H54 (cell line): Measurements from ENCODE around the gene C3AR1.
A peak's percentile ranks its signal among the peaks of the same experiment; 100 is the strongest.
"Not testable (repeated sequence)": the region's sequence is repeated elsewhere in the genome, so short reads cannot be mapped to it uniquely, and the experiment has no call there.

Source experiments
- DNase-seq: peaks from one replicate; pipeline ENCODE4 v3.0.0; 2011; ENCODE audit warnings: low spot score, mixed read lengths; ENCODE audit not compliant: insufficient read length
- FAIRE-seq: peaks from 3 replicates; lab custom pipeline; 2011; peaks lifted over from hg19 to GRCh38; lab: Jason Lieb, UNC
- POLR2A ChIP-seq: IDR thresholded peaks from 2 replicates; pipeline ENCODE4 v1.6.1; 2011; ENCODE audit warnings: low read depth, mild to moderate bottlenecking, low read length

Gene C3AR1

DNA sequence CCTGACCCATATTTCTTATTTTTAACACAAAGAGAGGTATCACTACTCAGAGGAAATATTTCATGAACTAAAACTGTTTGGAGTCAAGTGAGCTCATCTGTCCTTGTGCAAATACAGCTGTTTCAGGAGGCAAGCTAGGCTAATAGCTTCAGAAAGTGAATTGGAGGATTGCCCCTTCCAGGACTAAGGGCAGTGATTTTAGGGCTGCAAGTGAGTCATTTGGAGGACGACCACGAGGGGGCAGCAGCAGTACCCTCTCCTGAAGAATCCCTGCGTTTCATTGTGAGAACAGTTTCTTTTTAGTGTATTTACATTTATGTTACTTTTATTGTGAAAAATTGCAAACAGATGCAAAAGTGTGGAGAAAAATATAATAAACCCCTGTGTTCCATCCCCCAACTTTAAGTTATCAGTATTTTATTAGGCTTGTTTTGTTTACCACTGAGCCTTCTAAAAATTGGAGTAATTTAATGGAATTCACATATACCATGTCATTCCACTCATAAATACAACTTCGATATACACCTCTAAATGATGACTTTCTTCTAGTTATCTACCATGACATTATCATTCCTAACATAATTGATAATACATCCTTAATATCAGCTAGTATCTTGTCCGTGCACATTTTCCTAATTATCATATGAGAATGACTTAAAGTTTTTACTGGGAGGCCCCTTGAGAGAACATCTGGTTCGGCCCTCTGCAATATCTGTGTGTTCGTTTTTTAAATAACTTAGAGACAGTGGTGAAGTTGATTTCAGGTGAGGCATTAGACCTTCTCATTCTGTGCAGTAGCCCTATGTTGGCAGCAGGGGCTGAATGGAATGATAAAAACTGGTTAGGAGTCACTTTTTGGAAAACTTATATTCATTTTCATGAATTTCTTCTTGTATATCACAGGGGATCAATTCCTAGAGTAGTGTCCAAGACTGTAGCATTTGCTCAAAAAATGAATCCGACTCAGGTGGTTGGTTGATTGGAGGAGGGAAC, 19.9 kb downstream of the C3AR1 start:
- FAIRE-seq: peak; percentile 55
- peak; percentile 68 for DNase-seq
- TF ChIP-seq POLR2A: no peak

DNA sequence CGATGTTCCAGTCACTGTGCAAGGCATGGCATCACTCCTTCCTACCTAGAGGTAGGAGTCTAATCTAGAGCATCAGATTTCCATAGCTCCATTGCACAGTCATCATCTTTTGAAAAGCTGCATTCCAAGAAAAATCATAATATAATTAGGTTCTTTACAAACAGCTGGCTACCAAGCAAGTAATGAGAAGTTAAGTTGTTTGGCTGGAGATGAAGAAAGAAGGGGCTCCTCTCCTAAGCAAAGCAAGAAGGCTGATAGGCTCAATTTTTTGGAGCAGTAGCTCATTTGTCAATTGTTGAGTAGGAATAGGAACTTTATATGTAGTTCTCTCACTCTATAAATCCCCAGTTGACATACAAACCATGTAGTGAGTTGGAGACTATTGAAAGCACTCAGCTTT, 25.4 kb downstream of the C3AR1 start:
- no peak for DNase-seq
- no peak for FAIRE-seq
- no peak for TF ChIP-seq POLR2A

DNA sequence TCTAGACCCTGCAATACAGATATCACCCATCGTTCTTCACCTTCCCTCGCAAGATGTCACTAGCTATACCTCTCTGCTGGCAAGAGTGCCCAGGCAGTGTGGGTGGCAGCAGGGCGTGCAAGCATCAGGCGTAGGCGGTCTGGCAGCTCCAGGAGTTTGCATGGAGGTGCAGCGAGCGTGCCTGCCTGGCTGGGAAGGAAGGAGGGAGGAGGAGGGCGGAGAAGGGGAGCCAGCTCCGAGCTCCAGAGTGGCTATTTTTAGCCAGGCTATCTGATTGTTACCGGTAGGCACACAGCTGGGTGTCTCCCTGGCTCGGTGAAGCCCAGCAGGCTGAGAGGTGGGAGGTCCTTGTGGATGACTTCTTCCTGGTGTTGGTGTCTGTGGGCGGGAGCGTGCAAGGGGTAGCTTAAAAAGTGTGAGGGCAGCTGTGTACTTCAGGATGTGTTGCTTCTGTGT, 27.5 kb downstream of the C3AR1 start:
- no peak for TF ChIP-seq POLR2A
- DNase-seq (peak; percentile 86), FAIRE-seq (peak; percentile 67)

DNA sequence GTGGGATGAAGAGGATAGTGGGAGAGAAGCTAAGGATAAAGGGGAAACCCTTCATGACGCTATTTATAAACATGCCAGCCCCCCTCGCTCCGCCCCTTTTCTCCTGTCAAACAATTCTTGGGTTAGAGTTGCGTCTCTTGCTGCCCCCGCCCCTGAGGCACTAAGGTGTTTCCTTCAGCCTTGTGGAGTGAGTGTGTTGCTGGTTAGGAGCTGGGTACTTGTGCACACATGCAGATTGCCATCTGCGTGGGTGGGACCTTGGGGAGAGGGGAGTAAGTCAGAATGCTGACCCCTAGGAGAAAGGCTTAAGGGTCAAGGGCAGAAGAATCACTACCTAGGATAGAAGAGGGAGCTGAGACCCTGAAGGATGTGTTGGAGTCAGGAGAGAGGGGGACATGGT, 28.2 kb downstream of the C3AR1 start:
- TF ChIP-seq POLR2A: no peak
- FAIRE-seq (no peak), DNase-seq (no peak)

DNA sequence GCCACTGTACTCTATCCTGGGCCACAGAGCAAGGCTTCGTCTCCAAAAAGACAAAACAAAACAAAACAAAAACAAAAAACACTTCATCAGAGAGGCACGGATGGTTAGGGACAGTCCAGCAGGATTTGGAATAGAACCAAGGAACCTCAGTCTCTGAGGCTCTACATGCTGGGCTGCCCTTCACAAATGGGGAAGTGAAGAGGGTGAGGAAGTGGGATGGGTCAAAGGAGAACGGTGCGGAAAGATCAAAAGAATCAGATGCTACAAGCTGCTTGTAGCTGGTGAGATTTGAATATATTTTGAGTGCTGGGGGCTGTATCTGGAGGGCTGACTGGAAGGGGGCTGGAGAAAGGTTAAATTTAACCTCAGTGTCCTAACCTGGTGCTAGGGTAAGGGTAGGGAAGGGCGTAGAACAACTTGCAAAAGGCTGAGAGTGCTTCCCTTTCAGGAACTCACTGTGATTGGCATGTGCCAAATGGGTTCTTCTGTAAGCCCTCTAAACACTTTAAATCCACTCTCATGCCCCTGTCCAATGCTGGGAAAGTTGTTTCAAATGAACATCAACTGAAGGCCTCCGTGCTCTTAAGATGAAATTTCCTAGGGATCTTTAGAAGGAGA, 29.0 kb downstream of the C3AR1 start:
- no peak for TF ChIP-seq POLR2A
- no peak for DNase-seq
- no peak for FAIRE-seq

DNA sequence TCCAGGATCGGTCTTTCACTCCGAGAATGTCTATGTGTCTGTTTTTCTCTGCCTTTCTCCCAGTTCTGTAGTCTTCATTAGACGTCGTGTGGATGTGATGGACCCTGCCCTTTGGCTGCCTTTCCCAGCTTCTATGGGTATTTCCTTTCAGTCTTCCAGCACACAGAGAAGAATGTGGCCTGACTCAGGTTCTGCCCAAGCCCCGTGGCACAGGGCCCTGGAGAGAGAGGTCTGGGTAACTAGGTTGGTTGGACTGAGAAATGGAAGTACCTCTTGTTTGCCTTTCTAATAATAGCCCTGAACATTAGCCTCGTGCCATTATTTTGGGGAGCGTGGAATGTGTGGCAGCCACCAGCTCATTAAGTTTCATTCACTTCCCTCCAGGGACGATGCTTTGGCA, 29.8 kb downstream of the C3AR1 start:
- FAIRE-seq: no peak
- no peak for TF ChIP-seq POLR2A
- no peak for DNase-seq

DNA sequence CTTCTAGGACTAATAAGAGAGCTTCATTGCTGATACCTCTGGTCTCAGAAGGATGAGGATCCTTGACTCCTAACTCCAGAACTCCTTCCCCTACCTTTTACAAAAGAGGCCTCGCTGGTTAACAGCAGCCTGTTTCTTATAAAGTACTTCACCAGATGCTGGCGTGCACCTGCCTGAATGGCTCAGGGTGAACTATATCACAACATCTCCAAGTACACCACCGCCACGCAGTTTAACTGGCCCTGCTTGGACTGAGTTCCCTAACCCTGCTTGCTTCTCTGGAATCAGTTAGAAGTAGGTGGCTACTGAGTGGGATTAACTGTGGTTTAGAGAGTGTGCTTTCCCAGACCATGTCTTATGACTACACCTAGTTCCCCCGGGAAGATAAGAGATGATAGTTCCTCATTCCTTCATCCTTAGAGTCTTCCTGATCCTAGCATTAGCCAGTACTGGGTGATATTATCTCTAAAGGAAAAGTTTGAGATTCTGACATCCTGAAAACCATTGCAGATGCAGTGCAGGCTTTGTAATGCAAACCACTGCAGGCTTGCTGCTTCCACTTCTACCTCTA, 30.6 kb downstream of the C3AR1 start:
- no peak for TF ChIP-seq POLR2A
- FAIRE-seq (no peak), DNase-seq (no peak)

DNA sequence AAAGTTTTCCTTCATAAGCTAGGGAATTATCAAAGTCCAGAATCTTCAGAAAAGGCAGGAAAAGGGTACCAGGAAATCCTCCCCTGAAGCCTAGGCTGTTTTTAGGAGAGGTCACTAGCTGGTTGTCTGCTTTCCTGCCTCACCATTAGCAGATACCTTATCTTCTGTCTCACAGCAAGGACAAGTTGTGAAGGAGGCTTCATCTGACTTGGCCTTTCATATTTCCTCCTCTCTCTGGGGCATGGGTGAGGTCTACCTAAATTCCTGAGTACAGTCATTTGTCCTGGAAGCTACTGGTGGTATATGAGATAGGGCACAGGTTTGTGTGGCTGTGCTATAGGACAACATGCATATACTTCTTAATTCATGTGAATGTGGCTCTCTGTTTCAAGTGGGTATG, 31.4 kb downstream of the C3AR1 start:
- FAIRE-seq (no peak), DNase-seq (no peak)
- TF ChIP-seq POLR2A: no peak

DNA sequence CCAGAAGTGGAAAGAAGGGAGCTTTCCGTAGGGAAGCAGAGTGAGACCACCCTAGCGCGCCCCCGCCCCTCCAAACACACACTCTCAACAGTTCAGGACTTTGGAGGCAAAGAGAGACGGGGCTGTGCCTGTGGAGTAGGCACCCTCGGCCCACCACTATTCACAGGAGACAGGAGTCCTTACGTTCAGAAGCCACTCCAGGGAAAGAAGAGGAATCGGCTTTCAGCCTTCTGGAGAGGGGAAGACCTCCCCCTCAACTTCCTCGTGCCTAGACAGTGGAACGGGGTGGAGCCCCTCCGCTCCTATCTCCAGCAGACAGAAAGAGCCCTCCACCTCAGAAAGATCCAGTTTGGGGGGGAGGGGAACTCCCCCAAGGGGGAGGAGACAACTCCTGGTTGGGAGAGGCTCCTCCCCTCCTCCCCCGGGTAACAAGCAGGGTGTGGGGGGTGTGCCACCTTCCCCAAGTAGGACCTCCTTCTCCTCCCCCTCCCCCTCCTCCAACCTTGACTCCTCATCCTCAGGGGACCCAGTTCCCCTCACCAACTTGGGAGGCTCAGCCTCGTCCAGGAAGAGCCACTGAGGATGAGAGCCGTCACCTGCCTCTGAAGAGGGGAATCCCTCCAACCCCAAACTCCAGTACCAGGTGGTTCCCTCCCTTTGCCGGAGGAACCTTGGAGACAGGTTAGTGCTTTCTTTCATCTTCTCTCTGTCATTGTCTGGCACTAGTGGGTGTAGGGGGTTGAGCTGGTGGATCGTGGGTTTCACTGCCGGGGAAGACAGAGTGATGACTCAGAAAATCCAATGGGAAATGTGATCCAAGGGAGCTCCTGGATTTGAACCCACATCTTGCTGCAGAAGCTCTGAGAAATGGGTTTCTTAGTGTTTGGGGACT, 32.8 kb downstream of the C3AR1 start:
- FAIRE-seq: no peak
- TF ChIP-seq POLR2A: no peak; the same call in 1 of the 2 replicates
- DNase-seq: peak; percentile 62

DNA sequence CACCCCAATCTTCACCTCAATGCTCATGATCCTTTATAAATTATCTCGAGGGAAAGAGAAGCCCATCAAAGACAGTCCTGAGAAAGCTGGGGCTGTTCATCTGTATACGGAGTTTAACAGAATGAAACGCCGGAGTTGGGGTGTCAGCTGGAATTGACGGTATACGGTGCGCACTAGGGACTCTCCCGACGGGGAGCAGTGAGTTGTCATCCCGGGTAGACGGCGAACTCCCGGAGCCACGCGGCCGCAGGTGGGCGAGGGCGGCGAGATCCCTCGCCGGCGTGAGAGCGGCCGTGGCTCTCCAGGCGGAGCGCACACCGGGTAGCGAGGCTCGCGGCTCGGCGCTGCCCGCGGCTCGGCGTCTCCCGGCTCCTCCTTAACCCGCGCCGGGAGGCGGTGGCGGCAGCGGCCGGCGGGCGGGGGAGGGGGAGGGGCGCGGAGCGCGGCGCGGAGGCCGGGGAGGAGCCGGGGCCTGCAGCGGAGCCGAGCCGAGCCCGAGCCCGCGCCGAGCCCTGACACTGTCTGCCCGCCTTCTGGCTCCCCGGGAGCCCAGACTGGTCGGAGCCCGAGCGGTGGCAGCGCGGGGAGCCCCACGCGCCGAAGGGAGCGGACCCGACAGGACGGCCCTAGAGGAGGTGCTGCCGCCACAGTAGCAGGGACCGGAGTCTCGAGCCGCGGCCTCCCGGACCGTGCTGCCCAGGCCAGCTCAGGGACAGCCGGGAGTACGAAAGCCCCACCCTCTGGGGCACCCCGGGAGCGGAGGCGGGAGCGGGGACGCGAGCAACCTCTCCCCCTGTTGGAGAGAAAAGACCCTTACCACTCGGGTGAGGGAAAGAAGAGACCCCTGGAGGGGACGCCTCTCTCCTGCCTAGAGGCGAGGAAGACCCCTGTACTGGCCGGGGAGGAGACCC, 33.7 kb downstream of the C3AR1 start, which contains the start of gene FOXJ2:
Gene FOXJ2 (plus strand): TSS at position 475 of the 911 bp plus-strand sequence. CDS start 7,117 bp downstream, outside the sequence.
- FAIRE-seq: no peak
- DNase-seq: peak; percentile 55
- TF ChIP-seq POLR2A: peak; percentile 65

DNA sequence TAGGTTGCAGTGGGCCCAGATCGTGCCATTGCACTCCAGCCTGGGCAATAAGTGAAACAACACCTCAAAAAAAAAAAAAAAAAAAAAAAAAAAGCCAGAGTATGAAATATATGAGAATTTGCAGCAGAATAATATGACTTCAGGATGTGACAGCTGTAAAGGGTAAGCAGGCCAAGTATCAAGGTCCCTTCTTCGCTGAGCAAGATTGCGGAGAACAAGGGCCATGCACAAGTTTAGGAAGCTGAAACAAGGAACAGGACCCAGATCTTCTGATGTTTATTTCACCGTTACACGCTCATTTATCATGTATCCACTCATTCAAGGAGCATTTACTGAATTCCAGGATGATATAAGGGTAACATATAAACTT, 34.3 kb downstream of the C3AR1 start:
- DNase-seq (no peak), FAIRE-seq (no peak)
- no peak for TF ChIP-seq POLR2A

DNA sequence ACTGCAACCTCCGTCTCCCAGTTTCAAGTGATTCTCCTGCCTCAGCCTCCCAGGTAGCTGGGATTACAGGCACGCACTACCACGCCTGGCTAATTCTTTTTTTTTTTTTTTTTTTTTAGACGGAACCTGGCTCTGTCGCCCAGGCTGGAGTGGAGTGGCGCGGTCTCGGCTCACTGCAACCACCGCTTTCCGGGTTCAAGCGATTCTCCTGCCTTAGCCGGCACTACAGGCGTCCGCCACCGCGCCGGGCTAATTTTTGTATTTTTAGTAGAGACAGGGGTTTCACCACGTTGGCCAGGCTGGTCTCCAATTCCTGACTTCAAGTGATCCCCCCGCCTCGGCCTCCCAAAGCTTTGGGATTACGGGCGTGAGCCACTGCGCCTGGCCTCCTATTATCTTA, 35.1 kb downstream of the C3AR1 start:
- not testable (repeated sequence) for FAIRE-seq, DNase-seq
